Upper lobe of right lung (tissue), 1 donor: ENCODE data around the gene CFTR. TPM values are rescaled to one million over a fixed set of nuclear protein-coding genes. Genes with fewer than 3 reads are reported as not detected.

Experiments used
- ATAC-seq: fragments of 200-7000 bp; cut with Tn5 transposase; one replicate; pipeline ENCODE4 v1.9.1; 2020; ENCODE audit warnings: mild to moderate bottlenecking, moderate library complexity
- DNase-seq: peaks from one replicate; pipeline ENCODE4 v3.0.0-alpha.2; 2020
- H3K27ac ChIP-seq: fragments of 200-600 bp; one replicate; pipeline ENCODE4 v1.8.0; 2022
- H3K27me3 ChIP-seq: fragments of 200-600 bp; one replicate; pipeline ENCODE4 v1.8.0; 2022; ENCODE audit warnings: mild to moderate bottlenecking
- H3K36me3 ChIP-seq: fragments of 200-600 bp; one replicate; pipeline ENCODE4 v1.8.0; 2022
- H3K4me1 ChIP-seq: fragments of 200-600 bp; one replicate; pipeline ENCODE4 v1.8.0; 2022
- H3K4me3 ChIP-seq: fragments of 200-600 bp; one replicate; pipeline ENCODE4 v1.8.0; 2022; ENCODE audit warnings: mild to moderate bottlenecking
- H3K9me3 ChIP-seq: fragments of 200-600 bp; one replicate; pipeline ENCODE4 v1.8.0; 2022
- intact Hi-C: fragments of 100-400 bp; cut with DNase I; formaldehyde crosslinking; loops from one replicate; pipeline ENCODE4 v1.11.0; 2022
- total RNA-seq: library from RNA; stranded (reverse); fragmentation: NEBNext Ultra II Directional; extraction: Animal tissue kit (Norgen Biotek cat#: 25700); gene quantifications from one replicate; pipeline ENCODE4 v1.2.1, GENCODE V29; 2021
- TF ChIP-seq, protein P1 (sequence below): fragments of 200-600 bp; IDR thresholded peaks from one replicate; pipeline ENCODE4 v1.8.0; 2022; ENCODE audit warnings: antibody characterized with exemption
- donor health status: DM: no; HTN: yes; CAD: no; lungs with severe emphysema.

Gene CFTR
- total RNA-seq, 1 donor from 2014 or later, result 28.0 TPM

- Histone ChIP-seq H3K27ac (no peak overlapping the region), H3K9me3 (no peaks in the 10 kb centered on the region), H3K36me3 (no peaks in the 10 kb centered on the region), H3K4me1 (no peaks in the 10 kb centered on the region), H3K27me3 (no peaks in the 10 kb centered on the region), H3K4me3 (no peak overlapping the region)
- DNase-seq, result no peak
- ATAC-seq, result no peak
- TF ChIP-seq, protein P1, sequence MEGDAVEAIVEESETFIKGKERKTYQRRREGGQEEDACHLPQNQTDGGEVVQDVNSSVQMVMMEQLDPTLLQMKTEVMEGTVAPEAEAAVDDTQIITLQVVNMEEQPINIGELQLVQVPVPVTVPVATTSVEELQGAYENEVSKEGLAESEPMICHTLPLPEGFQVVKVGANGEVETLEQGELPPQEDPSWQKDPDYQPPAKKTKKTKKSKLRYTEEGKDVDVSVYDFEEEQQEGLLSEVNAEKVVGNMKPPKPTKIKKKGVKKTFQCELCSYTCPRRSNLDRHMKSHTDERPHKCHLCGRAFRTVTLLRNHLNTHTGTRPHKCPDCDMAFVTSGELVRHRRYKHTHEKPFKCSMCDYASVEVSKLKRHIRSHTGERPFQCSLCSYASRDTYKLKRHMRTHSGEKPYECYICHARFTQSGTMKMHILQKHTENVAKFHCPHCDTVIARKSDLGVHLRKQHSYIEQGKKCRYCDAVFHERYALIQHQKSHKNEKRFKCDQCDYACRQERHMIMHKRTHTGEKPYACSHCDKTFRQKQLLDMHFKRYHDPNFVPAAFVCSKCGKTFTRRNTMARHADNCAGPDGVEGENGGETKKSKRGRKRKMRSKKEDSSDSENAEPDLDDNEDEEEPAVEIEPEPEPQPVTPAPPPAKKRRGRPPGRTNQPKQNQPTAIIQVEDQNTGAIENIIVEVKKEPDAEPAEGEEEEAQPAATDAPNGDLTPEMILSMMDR, result no peak
- intact Hi-C loops, result no loop called here
Measured at GRCh38 chr7:117619681-117620080, 139.9 kb downstream of the CFTR start.

GRCh38 chr7:117621075-117621618, 141.3 kb downstream of the CFTR start:
- Histone ChIP-seq H3K9me3 (no peaks in the 10 kb centered on the region), H3K4me1 (no peaks in the 10 kb centered on the region), H3K27me3 (no peaks in the 10 kb centered on the region), H3K36me3 (no peaks in the 10 kb centered on the region), H3K27ac (no peak overlapping the region), H3K4me3 (no peak overlapping the region)
- intact Hi-C loops, result no loop called here
- DNase-seq (no peak), ATAC-seq (no peak)
- TF ChIP-seq, protein P1, result no peak

- no peaks in the 10 kb centered on the region for H3K36me3 ChIP-seq
- ATAC-seq, result no peak
- no peak overlapping the region for H3K4me3 ChIP-seq
- H3K9me3 ChIP-seq, result no peaks in the 10 kb centered on the region
- no peaks in the 10 kb centered on the region for H3K4me1 ChIP-seq
- H3K27me3 ChIP-seq, result no peaks in the 10 kb centered on the region
- H3K27ac ChIP-seq, result no peak overlapping the region
- DNase-seq, result no peak
- intact Hi-C loops, result no loop called here
- TF ChIP-seq, protein P1, result no peak
Measured at GRCh38 chr7:117623606-117624005, 143.8 kb downstream of the CFTR start.

DNA sequence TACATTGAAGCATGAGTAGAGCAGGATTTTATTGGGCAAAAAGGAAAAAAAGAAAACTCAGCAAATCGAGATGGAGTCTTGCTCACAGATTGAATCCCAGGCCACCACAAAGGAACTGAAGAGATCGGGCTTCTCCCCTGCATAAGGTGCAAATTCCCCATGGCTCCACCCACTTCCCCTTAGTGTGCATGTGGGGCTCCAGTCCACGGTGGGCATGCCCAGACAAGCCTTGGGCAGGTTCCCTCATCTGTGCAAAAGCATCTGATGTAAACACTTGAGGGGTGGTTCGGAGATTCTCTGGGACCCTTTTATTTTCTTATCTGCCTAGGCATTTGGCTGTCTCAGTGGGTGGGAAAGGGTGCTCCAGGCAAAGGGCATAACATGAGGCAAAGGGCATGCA, 150.7 kb downstream of the CFTR start:
- TF ChIP-seq, protein P1, result no peak
- H3K4me1 ChIP-seq, result no peaks in the 10 kb centered on the region
- no peak overlapping the region for H3K4me3 ChIP-seq
- no peaks in the 10 kb centered on the region for H3K36me3 ChIP-seq
- no peak overlapping the region for H3K27ac ChIP-seq
- H3K27me3 ChIP-seq, result no peaks in the 10 kb centered on the region
- DNase-seq (no peak), ATAC-seq (no peak)
- intact Hi-C loops, result no loop called here
- H3K9me3 ChIP-seq, result no peaks in the 10 kb centered on the region

DNA sequence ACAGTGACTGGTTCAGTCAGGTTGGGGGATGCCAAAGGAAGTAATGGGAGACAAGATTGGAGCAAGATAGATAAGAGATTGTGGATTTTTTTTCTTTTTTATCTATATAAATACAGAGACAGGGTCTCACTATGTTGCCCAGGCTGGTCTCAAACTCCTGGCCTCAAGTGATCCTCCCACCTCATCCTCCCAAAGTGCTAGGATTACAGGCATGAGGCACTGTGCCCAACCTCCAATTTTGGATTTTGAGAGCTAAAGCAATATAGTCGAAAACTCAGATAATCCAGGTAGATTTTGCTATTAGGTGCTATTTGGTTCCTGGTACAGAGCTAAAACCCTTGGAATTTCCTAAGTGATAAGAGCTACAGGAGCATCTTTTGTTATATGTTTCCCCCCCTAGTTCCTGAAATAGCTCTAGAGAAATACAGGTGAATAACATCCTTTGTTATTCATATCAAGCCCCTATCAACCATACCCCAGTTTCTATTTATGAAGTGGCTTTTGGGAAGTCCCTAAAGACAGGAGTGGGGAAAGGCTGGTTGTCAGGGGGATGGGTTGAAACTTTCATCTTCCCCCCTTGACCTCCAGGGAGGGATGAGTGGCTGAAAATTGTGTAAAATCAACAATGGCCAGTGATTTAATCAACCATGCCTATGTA, 151.2 kb downstream of the CFTR start:
- ATAC-seq, result no peak
- intact Hi-C loops, result no loop called here

More for the DNA sequence above, 151.2 kb downstream of the CFTR start:
- Histone ChIP-seq H3K36me3 (no peaks in the 10 kb centered on the region), H3K27ac (no peak overlapping the region), H3K27me3 (no peaks in the 10 kb centered on the region), H3K4me1 (no peaks in the 10 kb centered on the region), H3K4me3 (no peak overlapping the region), H3K9me3 (no peaks in the 10 kb centered on the region)
- DNase-seq, result no peak
- TF ChIP-seq, protein P1, result no peak
